CD4-positive, alpha-beta T cell treated with Interleukin-6 for 4 hours (primary cell): ENCODE results near the gene KMT2E.
A peak's percentile ranks its signal among the peaks of the same experiment; 100 is the strongest.

Experiments
- DNase-seq: peaks from one replicate; pipeline ENCODE4 v3.0.0-alpha.2; 2020; ENCODE audit warnings: mixed read lengths

The KMT2E gene

GRCh38 chr7:105010504-105011130, 3.4 kb upstream of the KMT2E start:
- DNase-seq: no peak

- DNase-seq: no peak
Measured at GRCh38 chr7:105011141-105011830, 2.7 kb upstream of the KMT2E start.

GRCh38 chr7:105011831-105012502, 2.0 kb upstream of the KMT2E start:
- DNase-seq: peak; percentile 20

DNA sequence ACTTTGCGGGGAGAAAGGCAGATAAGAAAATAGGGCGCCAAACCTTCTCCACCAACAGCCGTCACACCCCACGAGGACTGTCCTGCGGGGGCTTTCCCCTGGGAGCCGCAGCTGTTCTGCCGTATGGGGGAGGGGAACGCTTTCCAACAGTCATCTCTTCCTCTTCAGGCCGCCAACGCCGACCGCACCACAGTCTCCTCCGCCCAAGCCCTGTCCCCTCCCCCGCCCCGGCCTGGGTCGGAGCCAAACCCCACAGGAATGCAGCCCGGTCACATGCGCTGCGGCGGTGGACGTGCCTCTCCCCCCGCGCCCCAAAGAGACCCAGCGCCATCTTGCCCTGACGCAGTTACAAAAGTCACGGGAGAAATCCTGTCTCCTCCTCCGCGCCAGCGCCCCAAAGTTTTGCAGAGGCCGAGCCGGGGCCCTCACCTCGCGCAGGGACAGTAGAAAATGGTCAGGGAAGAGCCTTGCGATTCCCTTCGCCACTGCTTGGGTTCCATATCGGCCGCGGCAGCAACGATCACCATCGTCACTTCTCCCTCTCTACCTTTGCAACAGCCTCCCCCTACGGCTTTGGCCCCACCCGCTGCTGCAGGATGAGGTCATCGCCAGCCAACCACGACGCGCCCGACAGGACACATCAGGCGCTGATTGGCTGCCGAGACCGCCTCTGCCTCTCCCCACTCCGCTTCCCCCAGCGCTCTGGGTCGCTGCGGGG, 1.3 kb upstream of the KMT2E start:
- peak; percentile 99 for DNase-seq

GRCh38 chr7:105013221-105013815, 687 bp upstream of the KMT2E start:
- DNase-seq: peak; percentile 97

GRCh38 chr7:105014693-105015389, 836 bp downstream of the KMT2E start:
- peak; percentile 60 for DNase-seq

DNA sequence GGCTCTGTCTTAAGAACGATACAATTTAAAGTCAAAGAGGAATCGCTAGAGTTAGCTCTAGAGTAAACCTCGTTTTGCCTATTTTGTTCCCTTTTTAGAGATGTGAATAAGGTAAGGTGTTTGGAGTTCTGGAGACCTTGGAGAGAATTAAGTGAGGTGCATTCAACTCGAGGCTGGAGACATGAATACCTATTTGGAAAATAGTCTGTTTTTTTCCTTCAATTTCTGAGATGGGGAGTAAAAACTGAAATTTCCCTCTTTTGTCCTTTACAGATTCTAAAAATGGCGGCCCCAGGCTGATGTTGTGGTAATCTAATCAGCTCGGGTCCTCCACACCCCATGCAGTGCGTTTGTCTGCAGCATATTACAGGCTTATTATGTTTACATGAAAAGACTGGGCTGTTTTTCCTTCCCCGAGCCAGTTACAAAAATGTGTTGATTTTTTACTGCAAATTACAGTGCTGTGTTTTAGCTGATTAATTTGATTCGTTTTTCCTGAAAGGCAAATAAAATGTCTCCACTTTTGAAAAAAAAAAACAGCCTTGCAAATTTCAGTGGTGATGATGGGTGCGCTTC, 1.5 kb downstream of the KMT2E start:
- DNase-seq: peak; percentile 44

DNA sequence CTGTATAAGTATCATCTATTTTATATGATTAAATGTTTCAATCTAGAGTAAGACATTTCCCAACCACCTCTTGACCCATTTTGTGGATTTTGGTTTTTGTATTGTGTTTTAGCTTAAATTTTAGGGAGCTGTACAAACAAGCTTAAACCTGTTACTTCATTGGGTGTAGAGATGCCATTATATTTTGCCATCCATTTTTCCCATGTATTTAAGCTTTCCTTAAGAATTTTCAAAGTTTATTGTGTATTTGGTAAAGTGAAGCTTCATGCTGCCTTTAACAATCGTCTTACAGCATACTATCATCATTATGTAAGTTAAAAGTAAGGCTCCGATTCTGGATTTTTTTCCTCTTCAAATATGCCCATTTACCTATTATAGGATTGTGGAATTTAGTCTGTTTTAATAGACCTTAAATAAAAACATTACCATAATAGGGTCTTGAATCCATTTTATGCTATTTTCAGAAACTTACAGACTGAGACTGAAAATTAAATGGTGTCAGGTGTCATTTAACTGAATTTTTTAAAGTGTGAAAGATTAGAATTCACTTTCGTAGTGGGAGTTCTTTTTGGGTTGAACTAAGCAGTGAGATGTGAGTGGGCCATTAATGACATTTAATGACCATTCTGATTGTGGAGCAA, 2.2 kb downstream of the KMT2E start:
- no peak for DNase-seq

DNA sequence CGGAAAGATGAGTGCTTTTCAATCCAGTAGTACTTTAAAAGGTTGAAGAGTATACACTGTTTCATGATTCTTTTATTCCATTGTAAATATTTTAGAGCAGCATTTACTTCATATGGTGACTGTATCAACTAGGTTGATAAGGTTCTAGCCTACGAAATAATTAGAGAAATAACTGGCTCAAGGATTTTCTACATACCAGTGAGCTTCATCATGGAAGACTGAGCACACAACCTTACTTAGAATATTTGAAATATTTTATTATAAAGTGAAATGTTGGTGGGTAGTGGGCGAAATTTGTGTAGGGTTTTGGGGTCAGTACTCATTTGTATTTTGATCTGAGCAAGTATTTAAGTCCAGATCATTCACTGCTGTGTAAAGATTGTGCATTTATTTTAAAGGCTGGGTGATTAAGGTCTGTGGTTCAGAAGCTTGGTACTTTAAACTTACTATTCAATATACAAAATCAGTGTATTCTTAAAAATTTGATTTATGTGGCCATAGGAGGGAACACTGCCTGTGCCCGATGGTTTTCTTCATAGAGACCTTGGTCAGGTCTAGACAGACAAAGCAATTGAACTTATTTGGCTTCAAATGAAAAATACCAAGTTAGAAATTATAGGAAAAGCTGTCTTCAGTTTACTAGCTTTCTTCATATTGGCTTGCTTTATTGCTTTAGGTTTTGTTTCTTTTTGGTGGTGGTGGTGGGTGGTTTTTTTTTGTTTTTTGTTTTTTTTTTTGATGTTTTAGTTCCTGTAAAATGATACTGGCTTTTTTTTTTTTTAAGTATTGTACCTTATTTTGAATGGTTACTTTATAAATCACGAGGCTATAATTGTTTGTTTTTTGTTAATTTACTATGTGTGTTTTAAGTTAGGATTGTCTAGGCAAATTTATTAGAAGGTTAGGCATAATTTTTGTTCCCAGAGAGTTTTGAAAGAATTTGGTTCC, 3.0 kb downstream of the KMT2E start:
- DNase-seq: no peak

DNA sequence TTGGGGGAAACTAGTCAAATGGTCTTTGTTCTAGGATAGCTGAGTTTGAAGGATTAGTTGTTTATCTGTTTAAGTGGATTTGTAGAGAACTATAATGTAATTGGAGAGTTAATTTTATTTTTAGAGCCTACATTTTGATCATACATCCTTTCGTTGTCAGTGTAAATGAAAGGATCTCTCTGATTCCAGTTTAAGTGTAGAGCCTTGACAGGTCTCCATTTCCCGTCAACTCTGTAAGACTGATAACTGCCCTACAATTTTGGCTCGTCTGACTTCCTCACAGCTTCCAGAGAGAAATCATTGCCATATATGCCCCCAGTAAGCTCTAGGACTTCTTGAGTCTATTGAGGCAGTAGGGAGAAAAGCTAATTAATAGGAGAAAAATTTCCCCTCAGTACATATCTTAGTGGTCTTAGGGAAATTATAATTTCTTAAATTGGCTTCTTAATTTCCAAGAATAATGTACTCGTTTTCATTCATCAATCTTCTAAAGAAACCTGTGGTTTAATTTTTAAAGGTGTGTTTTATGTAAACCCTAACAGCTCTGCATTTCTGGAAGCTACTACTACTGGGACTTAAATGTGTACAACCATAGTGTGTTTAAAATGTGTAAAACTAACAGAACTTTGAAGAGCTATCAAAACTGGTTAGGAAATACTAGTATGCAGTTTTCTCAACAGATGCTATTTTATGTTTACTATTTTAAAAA, 3.8 kb downstream of the KMT2E start:
- no peak for DNase-seq

- no peak for DNase-seq
Measured at GRCh38 chr7:105019269-105019668, 5.3 kb downstream of the KMT2E start.

DNA sequence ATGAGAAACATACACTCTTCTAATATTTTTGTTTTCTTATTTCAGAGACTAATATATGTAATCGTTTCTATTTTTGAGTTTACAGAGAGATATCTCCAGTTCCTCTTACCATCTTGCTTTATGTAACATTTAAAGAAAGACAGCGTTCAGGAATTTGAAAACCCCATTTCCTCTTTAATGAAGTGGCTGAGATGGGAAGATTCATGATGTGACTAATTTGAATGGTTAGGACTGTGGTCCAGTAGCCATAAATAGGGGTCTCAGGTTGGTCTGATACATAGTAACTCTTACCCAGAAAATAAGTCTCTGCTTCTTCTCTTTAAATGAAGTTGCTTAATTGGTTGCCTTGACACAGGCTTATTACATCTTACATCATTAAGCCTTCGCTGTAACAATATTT, 6.9 kb downstream of the KMT2E start:
- DNase-seq: no peak

- DNase-seq: no peak
Measured at GRCh38 chr7:105021352-105021751, 7.3 kb downstream of the KMT2E start.

GRCh38 chr7:105021967-105022366, 8.0 kb downstream of the KMT2E start:
- no peak for DNase-seq

GRCh38 chr7:105022458-105022857, 8.5 kb downstream of the KMT2E start:
- DNase-seq: no peak

- DNase-seq: no peak
Measured at GRCh38 chr7:105024734-105025133, 10.7 kb downstream of the KMT2E start.

- DNase-seq: no peak
Measured at GRCh38 chr7:105026750-105027149, 12.7 kb downstream of the KMT2E start.

DNA sequence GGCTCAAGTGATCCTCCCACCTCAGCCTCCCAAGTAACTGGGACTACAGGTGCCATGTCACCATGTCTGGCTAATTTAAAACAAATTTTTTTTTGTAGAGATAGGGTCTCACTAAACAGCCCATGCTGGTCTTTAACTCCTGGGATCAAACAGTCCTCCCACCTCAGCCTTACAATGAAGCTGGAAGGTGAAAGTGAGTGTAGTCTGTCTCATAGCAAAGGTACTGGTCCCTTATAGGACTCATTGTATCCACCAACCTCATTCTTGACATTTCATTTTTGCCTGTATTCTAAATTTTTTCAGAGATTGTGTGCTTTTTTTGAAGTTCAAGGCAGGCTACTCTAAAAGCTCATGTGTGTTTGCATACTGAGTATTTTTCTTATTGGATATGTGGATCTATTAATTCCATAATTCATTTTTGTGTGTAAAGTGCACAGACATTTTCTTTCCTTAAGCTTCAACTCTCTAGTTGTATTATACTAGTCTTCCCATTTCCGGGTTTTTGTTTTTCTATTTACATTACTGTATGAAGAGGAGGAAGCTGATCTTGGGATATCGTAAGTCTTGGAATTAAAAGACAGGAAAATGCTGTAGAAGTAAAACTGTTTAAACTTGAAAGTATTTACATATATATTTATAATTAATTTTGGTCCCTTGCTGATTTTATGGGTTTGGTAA, 13.3 kb downstream of the KMT2E start:
- no peak for DNase-seq

DNA sequence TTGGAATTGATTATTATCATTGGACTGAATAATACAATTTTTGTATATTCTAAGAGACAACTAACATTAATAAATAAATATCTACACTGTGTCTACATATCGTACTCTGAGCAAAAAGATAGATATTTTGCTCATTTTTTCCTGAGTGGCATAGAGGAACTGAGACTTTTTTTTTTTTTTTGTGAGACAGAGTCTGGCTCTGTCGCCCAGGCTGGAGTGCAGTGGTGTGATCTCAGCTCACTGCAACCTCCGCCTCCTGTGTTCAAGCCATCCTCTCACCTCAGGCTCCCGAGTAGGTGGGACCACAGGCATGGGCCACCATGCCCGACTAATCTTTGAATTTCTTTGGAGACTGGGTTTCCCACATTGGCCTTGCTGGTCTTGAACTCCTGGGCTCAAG, 14.0 kb downstream of the KMT2E start:
- DNase-seq: no peak
